Activated T-cell treated with anti-CD3 and anti-CD28 coated beads, Interleukin-2, amount 50 U/mL, for 1 hour (primary cell): ENCODE measurements around the gene NCOA6.
"Not testable (repeated sequence)": the region's sequence is repeated elsewhere in the genome, so short reads cannot be mapped to it uniquely, and the experiment has no call there.

Experiments
- DNase-seq: peaks from one replicate; pipeline ENCODE4 v3.0.0-alpha.2; 2020

NCOA6 gene

GRCh38 chr20:34824806-34825529 is 483 bp downstream of the NCOA6 start:
- peak; percentile 75 for DNase-seq

GRCh38 chr20:34824452-34824805 is 1.0 kb downstream of the NCOA6 start:
- peak; percentile 72 for DNase-seq

- no peak for DNase-seq
These were observed 1.4 kb downstream of the NCOA6 start for GRCh38 chr20:34824026-34824425.

GRCh38 chr20:34820805-34821578 is 4.5 kb downstream of the NCOA6 start:
- DNase-seq: no peak

GRCh38 chr20:34817801-34818200 is 7.7 kb downstream of the NCOA6 start:
- DNase-seq: no peak

- no peak for DNase-seq
These were observed 8.4 kb downstream of the NCOA6 start for GRCh38 chr20:34817072-34817471.

GRCh38 chr20:34815636-34816035 is 9.8 kb downstream of the NCOA6 start:
- DNase-seq: no peak

GRCh38 chr20:34808583-34808982 is 16.9 kb downstream of the NCOA6 start:
- no peak for DNase-seq

- not testable (repeated sequence) for DNase-seq
These were observed 17.4 kb downstream of the NCOA6 start for GRCh38 chr20:34807944-34808465.

- DNase-seq: no peak
These were observed 19.2 kb downstream of the NCOA6 start for GRCh38 chr20:34806255-34806654.

GRCh38 chr20:34798871-34799270 is 26.6 kb downstream of the NCOA6 start:
- DNase-seq: no peak

GRCh38 chr20:34798328-34798727 is 27.1 kb downstream of the NCOA6 start:
- DNase-seq: no peak

- DNase-seq: no peak
These were observed 28.1 kb downstream of the NCOA6 start for GRCh38 chr20:34797012-34797995.

GRCh38 chr20:34794006-34794585 is 31.4 kb downstream of the NCOA6 start:
- DNase-seq: no peak

GRCh38 chr20:34792687-34793363 is 32.6 kb downstream of the NCOA6 start:
- DNase-seq: no peak

- no peak for DNase-seq
These were observed 34.0 kb downstream of the NCOA6 start for GRCh38 chr20:34791289-34792020.

GRCh38 chr20:34781220-34781619 is 44.2 kb downstream of the NCOA6 start:
- DNase-seq: no peak

- DNase-seq: not testable (repeated sequence)
These were observed 45.2 kb downstream of the NCOA6 start for GRCh38 chr20:34780291-34780690.

- DNase-seq: no peak
These were observed 49.3 kb downstream of the NCOA6 start for GRCh38 chr20:34776177-34776576.

- no peak for DNase-seq
These were observed 50.6 kb downstream of the NCOA6 start for GRCh38 chr20:34774886-34775285.

GRCh38 chr20:34774449-34774848 is 51.0 kb downstream of the NCOA6 start:
- DNase-seq: no peak
